IMR-90 (cell line): ENCODE measurements around the gene AMZ1. TPM values are rescaled to one million over a fixed set of nuclear protein-coding genes. Genes with fewer than 3 reads are reported as not detected.

ENCODE experiments used
- ATAC-seq: fragments of 200-7000 bp; cut with Tn5 transposase; 2 replicates; pipeline ENCODE4 v1.9.1; 2020; ENCODE audit warnings: low read depth, mild to moderate bottlenecking, moderate library complexity
- BruUV-seq: library from RNA; stranded (reverse); fragments of 400-500 nt; replicated peaks from 2 replicates; lab custom pipeline; 2021; lab: Mats Ljungman, UMichigan
- CTCF ChIA-PET: fragments of 300-600 bp; formaldehyde crosslinking; extraction: SDS; loops from one replicate; lab custom pipeline; 2021; ENCODE audit warnings: antibody characterized with exemption; lab: Yijun Ruan, JAX
- POLR2A ChIA-PET: fragments of 300-600 bp; sonication (Branson Sonifier 250); formaldehyde crosslinking; loops from one replicate; lab custom pipeline; 2022; ENCODE audit warnings: antibody characterized with exemption; ENCODE audit not compliant: unreplicated experiment; lab: Charles Lee
- DNase-seq: peaks from one replicate; pipeline ENCODE4 v3.0.0; 2013
- H2AFZ ChIP-seq: replicated peaks from 2 replicates; pipeline ENCODE3; 2013; ENCODE audit warnings: low read length, mild to moderate bottlenecking; ENCODE audit not compliant: poor library complexity
- H2AK5ac ChIP-seq: 2 replicates; pipeline ENCODE4 v1.6.1; 2013; ENCODE audit warnings: low read depth, low read length, inconsistent platforms
- H2AK9ac ChIP-seq: replicated peaks from 2 replicates; pipeline ENCODE3; 2013; ENCODE audit warnings: mild to moderate bottlenecking, low read depth, low read length, moderate library complexity; ENCODE audit not compliant: poor library complexity
- H2BK120ac ChIP-seq: 2 replicates; pipeline ENCODE4 v1.6.1; 2013; ENCODE audit warnings: low read depth, low read length, inconsistent platforms
- H2BK15ac ChIP-seq: 3 replicates; pipeline ENCODE4 v1.6.1; 2013; ENCODE audit warnings: low read depth, low read length, inconsistent platforms
- H2BK20ac ChIP-seq: 2 replicates; pipeline ENCODE4 v1.6.1; 2013; ENCODE audit warnings: low read depth, mild to moderate bottlenecking, inconsistent platforms, low read length, moderate library complexity
- H2BK5ac ChIP-seq: 2 replicates; pipeline ENCODE4 v1.6.1; 2013; ENCODE audit warnings: mild to moderate bottlenecking, low read depth, low read length, inconsistent platforms; ENCODE audit not compliant: poor library complexity, severe bottlenecking
- H3K14ac ChIP-seq: replicated peaks from 2 replicates; pipeline ENCODE4 v1.6.1; 2013; ENCODE audit warnings: low read depth, low read length, inconsistent platforms
- H3K18ac ChIP-seq: 2 replicates; pipeline ENCODE4 v1.6.1; 2013; ENCODE audit warnings: low read depth, low read length, control low read depth
- H3K23ac ChIP-seq: 2 replicates; pipeline ENCODE4 v1.6.1; 2013; ENCODE audit warnings: low read depth, low read length, inconsistent platforms
- H3K27ac ChIP-seq: 2 replicates; pipeline ENCODE4 v1.5.1; 2013; ENCODE audit warnings: mild to moderate bottlenecking, control low read depth, low read length; ENCODE audit not compliant: insufficient read depth
- H3K27me3 ChIP-seq: 2 replicates; pipeline ENCODE4 v1.6.1; 2013; ENCODE audit warnings: low read length; ENCODE audit not compliant: control insufficient read depth, insufficient read depth
- H3K36me3 ChIP-seq: 2 replicates; pipeline ENCODE4 v1.6.1; 2013; ENCODE audit warnings: low read length, mixed read lengths; ENCODE audit not compliant: control insufficient read depth, insufficient read depth
- H3K4ac ChIP-seq: 2 replicates; pipeline ENCODE4 v1.6.1; 2013; ENCODE audit warnings: low read depth, low read length, inconsistent platforms
- H3K4me1 ChIP-seq: 2 replicates; pipeline ENCODE4 v1.6.1; 2013; ENCODE audit warnings: low read length, mixed read lengths; ENCODE audit not compliant: control insufficient read depth, insufficient read depth
- H3K4me2 ChIP-seq: 2 replicates; pipeline ENCODE4 v1.6.1; 2013; ENCODE audit warnings: low read depth, mild to moderate bottlenecking, control low read depth, low read length, moderate library complexity
- H3K4me3 ChIP-seq: 2 replicates; pipeline ENCODE4 v1.5.1; 2013; ENCODE audit warnings: low read depth, mild to moderate bottlenecking, control low read depth, low read length, moderate library complexity; ENCODE audit not compliant: insufficient read depth
- H3K56ac ChIP-seq: 2 replicates; pipeline ENCODE4 v1.6.1; 2013; ENCODE audit warnings: low read length, inconsistent platforms; ENCODE audit not compliant: insufficient read depth; ENCODE audit errors: extremely low read depth
- H3K79me1 ChIP-seq, 2 experiments: 2 replicates each; pipeline ENCODE4 v1.6.1; 2013; ENCODE audit warnings: low read length in 2 of 2, inconsistent platforms in 1 of 2, low read depth in 1 of 2
- H3K9ac ChIP-seq: 2 replicates; pipeline ENCODE4 v1.6.1; 2013; ENCODE audit warnings: low read depth, low read length, control low read depth
- H3K9me1 ChIP-seq: 2 replicates; pipeline ENCODE4 v1.6.1; 2013; ENCODE audit warnings: low read length, inconsistent platforms; ENCODE audit not compliant: insufficient read depth
- H3K9me3 ChIP-seq: 2 replicates; pipeline ENCODE4 v1.6.1; 2013; ENCODE audit warnings: low read length; ENCODE audit not compliant: control insufficient read depth, insufficient read depth
- H4K20me1 ChIP-seq: 2 replicates; pipeline ENCODE4 v1.6.1; 2013; ENCODE audit warnings: low read length, inconsistent platforms; ENCODE audit not compliant: insufficient read depth
- H4K5ac ChIP-seq: 2 replicates; pipeline ENCODE4 v1.6.1; 2013; ENCODE audit warnings: mild to moderate bottlenecking, low read depth, low read length, control low read depth
- H4K8ac ChIP-seq, 2 experiments: 2 replicates each; pipeline ENCODE4 v1.6.1; 2013; ENCODE audit warnings: low read depth in 2 of 2, low read length in 2 of 2, control low read depth in 1 of 2, inconsistent platforms in 1 of 2
- H4K91ac ChIP-seq: 2 replicates; pipeline ENCODE4 v1.6.1; 2013; ENCODE audit warnings: low read depth, low read length, inconsistent platforms; ENCODE audit not compliant: insufficient read depth
- CHD1 ChIP-seq: IDR thresholded peaks from 2 replicates; pipeline ENCODE4 v1.6.1; 2012; ENCODE audit warnings: low read depth, low read length, improper control_type of control experiment
- MAFK ChIP-seq: IDR thresholded peaks from 2 replicates; pipeline ENCODE4 v1.6.1; 2012; ENCODE audit warnings: low read depth, low read length, improper control_type of control experiment
- RFX5 ChIP-seq: IDR thresholded peaks from 2 replicates; pipeline ENCODE4 v1.8.0; 2012; ENCODE audit warnings: low read depth, mild to moderate bottlenecking, low read length, moderate library complexity
- WGBS, 2 experiments: methylation state at CpG; one replicate each; pipeline versions ENCODE4 v1.1.5 to v1.1.7; 2013; ENCODE audit warnings: missing lambda C conversion rate in 2 of 2; ENCODE audit not compliant: insufficient read length in 1 of 2; ENCODE audit errors: extremely low coverage in 2 of 2; 5-methylcytosine and 5-hydroxymethylcytosine counted together
- dilution Hi-C: fragments of 300-500 bp; cut with HindIII; formaldehyde crosslinking; loops from one replicate; pipeline ENCODE4 v1.14.3; 2018; ENCODE audit warnings: low sequenced_read_pairs; ENCODE audit not compliant: unreplicated experiment
- in situ Hi-C: fragments of 300-500 bp; cut with MboI; formaldehyde crosslinking; loops from 3 replicates; pipeline ENCODE4 v1.14.3; 2019; ENCODE audit warnings: low sequenced_read_pairs, inconsistent platforms, mixed read lengths
- intact Hi-C: fragments of 100-400 bp; cut with micrococcal nuclease; formaldehyde crosslinking; loops from 2 replicates; pipeline ENCODE4 v1.10.0; 2022
- polyA plus RNA-seq, 3 experiments: library from polyadenylated mRNA; depleted of rRNA; stranded (reverse); fragments of >200 nt; gene quantifications; 2 replicates each; pipeline ENCODE4 v1.2.3, GENCODE V29; 2012; ENCODE audit warnings: low replicate concordance in 1 of 3
- total RNA-seq: library from RNA; depleted of rRNA; stranded (reverse); fragments of >200 nt; gene quantifications from 2 replicates; pipeline ENCODE4 v1.2.3, GENCODE V29; 2012

The AMZ1 gene
- total and polyA plus RNA-seq, 2 of the 4 experiments (the other 2 are of a cell fraction): 0.54 to 1.6 TPM

DNA sequence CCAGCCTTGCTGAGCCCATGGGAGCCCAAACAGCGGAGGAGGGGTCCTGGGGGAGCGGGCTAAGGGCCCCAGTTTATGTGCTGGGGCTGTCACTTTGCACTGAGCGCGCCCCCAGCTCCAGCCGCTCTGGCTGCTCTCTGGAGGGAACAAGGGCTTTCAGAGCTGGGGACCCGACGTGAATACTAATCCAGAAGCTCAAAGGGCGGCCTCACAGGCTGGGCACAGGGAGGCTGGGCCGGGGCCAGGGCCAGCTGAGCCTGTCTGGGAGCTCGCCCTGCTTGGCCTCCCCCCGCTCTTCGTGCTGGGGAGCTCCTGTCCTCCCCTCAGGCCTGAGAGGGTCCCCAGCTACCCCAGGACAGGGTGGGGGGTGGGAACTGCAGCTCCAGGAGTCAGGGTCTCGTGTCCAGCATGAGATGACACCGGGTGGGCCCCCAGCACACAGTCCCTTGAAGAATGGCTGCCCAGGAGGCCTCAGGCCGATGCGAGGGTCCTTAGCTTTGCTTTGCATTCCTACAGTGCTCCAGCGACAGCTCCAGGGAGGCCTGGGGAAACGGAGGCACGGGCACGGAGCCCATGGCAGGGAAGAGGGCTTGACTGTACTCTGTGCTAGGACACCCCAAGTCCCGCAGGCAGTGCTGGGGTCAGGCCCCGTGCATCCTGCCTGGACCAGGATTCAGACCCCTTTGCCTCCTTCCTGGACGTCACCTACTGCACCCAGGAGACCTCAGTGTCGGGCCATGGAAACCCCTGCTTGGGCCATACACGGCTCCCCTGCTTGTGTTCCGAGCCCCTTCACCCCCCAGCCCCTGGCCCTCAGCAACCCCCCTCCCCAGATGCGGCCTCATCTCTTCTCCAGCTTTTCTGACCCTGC is 5.8 kb upstream of the AMZ1 start:
- in situ Hi-C loops: loop anchor here (25.0 kb wide), 1 partner anchor 480 kb away; no protein-coding TSS in a partner anchor
- dilution Hi-C loops: no loop called here

More for the DNA sequence above, 5.8 kb upstream of the AMZ1 start:
- no peaks in the 10 kb centered on the region for H3K79me1 ChIP-seq
- no peaks in the 10 kb centered on the region for H3K4me1 ChIP-seq
- no peak overlapping the region for H4K8ac ChIP-seq
- no TSS peak for BruUV-seq
- no peak overlapping the region for H2BK5ac ChIP-seq
- H2BK15ac ChIP-seq: no peak overlapping the region
- H3K4ac ChIP-seq: no peak overlapping the region
- no peak overlapping the region for H2AK9ac ChIP-seq
- no peak for ATAC-seq
- intact Hi-C loops: loop anchor here (1.0 kb wide), 2 partner anchors 114 to 231 kb away; no protein-coding TSS in a partner anchor
- H3K18ac ChIP-seq: no peak overlapping the region
- H3K9me1 ChIP-seq: no peaks in the 10 kb centered on the region
- CTCF ChIA-PET: interaction anchor here (0.6 to 1.4 kb wide), 5 partner anchors 8 to 908 kb away, joined by 3 to 5 read pairs (median 4); no protein-coding TSS in a partner anchor
- no peak overlapping the region for H3K4me3 ChIP-seq
- H3K14ac ChIP-seq: no peak overlapping the region
- H3K4me2 ChIP-seq: no peak overlapping the region
- no peak overlapping the region for H3K56ac ChIP-seq
- DNase-seq: no peak
- H2AFZ ChIP-seq: no peak overlapping the region
- no peak overlapping the region for H2AK5ac ChIP-seq
- H3K36me3 ChIP-seq: no peaks in the 10 kb centered on the region
- no peak overlapping the region for H3K9ac ChIP-seq
- H4K20me1 ChIP-seq: no peaks in the 10 kb centered on the region
- no peak overlapping the region for H2BK120ac ChIP-seq
- peaks cover 3% of the 10 kb centered on the region; the same call in 1 of the 2 replicates for H3K27me3 ChIP-seq
- no peak overlapping the region for H3K23ac ChIP-seq
- POLR2A ChIA-PET: no interaction called here
- no peak overlapping the region for H4K5ac ChIP-seq
- no peak overlapping the region for H2BK20ac ChIP-seq
- H4K91ac ChIP-seq: no peak overlapping the region
- peaks cover 2% of the 10 kb centered on the region; the same call in 1 of the 2 replicates for H3K9me3 ChIP-seq
- no peak overlapping the region for H3K27ac ChIP-seq
- WGBS, 2 experiments: 86% methylated on average over 18 of the region's 27 CpGs; no CpG with 5 or more reads in 1 of the 2 experiments
- no peak for TF ChIP-seq CHD1
- TF ChIP-seq RFX5: no peak
- TF ChIP-seq MAFK: no peak
